CD4-positive, alpha-beta T cell treated with Interleukin-21 for 1 hour (primary cell): ENCODE data around the gene TNNI2.
"Not testable (repeated sequence)": the region's sequence is repeated elsewhere in the genome, so short reads cannot be mapped to it uniquely, and the experiment has no call there.

Source experiments
- DNase-seq: peaks from one replicate; pipeline ENCODE4 v3.0.0-alpha.2; 2020

The TNNI2 gene

GRCh38 chr11:1875851-1876301, 37.1 kb downstream of the TNNI2 start:
- DNase-seq, result not testable (repeated sequence)

GRCh38 chr11:1876361-1877063, 37.7 kb downstream of the TNNI2 start:
- no peak for DNase-seq

GRCh38 chr11:1877211-1878136, 38.7 kb downstream of the TNNI2 start:
- no peak for DNase-seq

GRCh38 chr11:1878137-1879031, 39.6 kb downstream of the TNNI2 start:
- no peak for DNase-seq

GRCh38 chr11:1879342-1879940, 40.7 kb downstream of the TNNI2 start:
- DNase-seq, result no peak

- DNase-seq, result no peak
Observed at GRCh38 chr11:1879941-1880720, 41.4 kb downstream of the TNNI2 start.

GRCh38 chr11:1880746-1881441, 42.1 kb downstream of the TNNI2 start:
- no peak for DNase-seq

- DNase-seq, result no peak
Observed at GRCh38 chr11:1881442-1882264, 42.9 kb downstream of the TNNI2 start.

- peak; percentile 78 for DNase-seq
Observed at GRCh38 chr11:1882265-1883238, 43.8 kb downstream of the TNNI2 start.

- no peak for DNase-seq
Observed at GRCh38 chr11:1883346-1884302, 44.8 kb downstream of the TNNI2 start.

- DNase-seq, result no peak
Observed at GRCh38 chr11:1884303-1884700, 45.5 kb downstream of the TNNI2 start.

- not testable (repeated sequence) for DNase-seq
Observed at GRCh38 chr11:1886551-1886950, 47.8 kb downstream of the TNNI2 start.

- no peak for DNase-seq
Observed at GRCh38 chr11:1887451-1888346, 48.9 kb downstream of the TNNI2 start.

- DNase-seq, result no peak
Observed at GRCh38 chr11:1888347-1888753, 49.6 kb downstream of the TNNI2 start.

- DNase-seq, result no peak
Observed at GRCh38 chr11:1888811-1889210, 50.0 kb downstream of the TNNI2 start.

- DNase-seq, result peak; percentile 82
Observed at GRCh38 chr11:1889224-1889930, 50.6 kb downstream of the TNNI2 start.
